Smooth muscle cell (in vitro differentiated cells): ENCODE data around the gene FAM118A. TPM values are rescaled to one million over a fixed set of nuclear protein-coding genes. Genes with fewer than 3 reads are reported as not detected.
A peak's percentile ranks its signal among the peaks of the same experiment; 100 is the strongest.

Source experiments
- DNase-seq: peaks from one replicate; lab custom pipeline; 2025; ENCODE audit not compliant: unreplicated experiment; lab: John Stamatoyannopoulos, UW
- H2AFZ ChIP-seq: fragments of 200-600 bp; sonication (generic); 2 replicates; pipeline ENCODE4 v1.6.0; 2016; ENCODE audit warnings: antibody characterized with exemption, low read depth, mild to moderate bottlenecking
- H3F3A ChIP-seq: fragments of 200-600 bp; sonication (generic); 2 replicates; pipeline ENCODE4 v1.6.0; 2017; ENCODE audit warnings: antibody characterized with exemption, low read depth
- H3K27ac ChIP-seq: fragments of 200-600 bp; sonication (generic); 2 replicates; pipeline ENCODE4 v1.5.1; 2016; ENCODE audit warnings: low read depth, mild to moderate bottlenecking
- H3K27me3 ChIP-seq: fragments of 200-600 bp; sonication (generic); 2 replicates; pipeline ENCODE4 v1.6.1; 2016; ENCODE audit warnings: low read depth, mild to moderate bottlenecking
- H3K36me3 ChIP-seq: fragments of 200-600 bp; sonication (generic); 2 replicates; pipeline ENCODE4 v1.5.1; 2016; ENCODE audit warnings: low read depth
- H3K4me1 ChIP-seq: fragments of 200-600 bp; sonication (generic); 2 replicates; pipeline ENCODE4 v1.5.1; 2016; ENCODE audit warnings: low read depth
- H3K4me2 ChIP-seq: fragments of 200-600 bp; sonication (generic); 2 replicates; pipeline ENCODE4 v1.6.0; 2016; ENCODE audit warnings: mild to moderate bottlenecking
- H3K4me3 ChIP-seq: fragments of 200-600 bp; sonication (generic); 2 replicates; pipeline ENCODE4 v1.5.1; 2016; ENCODE audit warnings: mild to moderate bottlenecking
- H3K79me2 ChIP-seq: fragments of 200-600 bp; sonication (generic); 2 replicates; pipeline ENCODE4 v1.6.0; 2016; ENCODE audit warnings: low read depth, mild to moderate bottlenecking
- H3K9ac ChIP-seq: fragments of 200-600 bp; sonication (generic); 2 replicates; pipeline ENCODE4 v1.6.0; 2016; ENCODE audit warnings: low read depth
- H3K9me3 ChIP-seq: fragments of 200-600 bp; sonication (generic); replicated peaks from 2 replicates; pipeline ENCODE4 v1.5.1; 2016; ENCODE audit warnings: low read depth
- H4K20me1 ChIP-seq: fragments of 200-600 bp; sonication (generic); 2 replicates; pipeline ENCODE4 v1.6.0; 2016; ENCODE audit warnings: low read depth
- WGBS: methylation state at CpG from one replicate; pipeline ENCODE4 v1.1.7; 2016; ENCODE audit warnings: low lambda C conversion rate; 5-methylcytosine and 5-hydroxymethylcytosine counted together
- polyA plus RNA-seq: library from polyadenylated mRNA; unstranded; fragments of >200 nt; fragmentation: Nextera tagmentation; extraction: Ambion mirVana; gene quantifications from 2 replicates; pipeline ENCODE4 v1.2.1, GENCODE V29; 2016
- total RNA-seq: library from RNA; depleted of rRNA; stranded (reverse); fragments of >200 nt; gene quantifications from 2 replicates; pipeline ENCODE4 v1.2.3, GENCODE V29; 2014
- TF ChIP-seq, protein P1 (sequence below): fragments of 200-600 bp; sonication (generic); IDR thresholded peaks from 2 replicates; pipeline ENCODE4 v1.5.1; 2017; ENCODE audit warnings: borderline replicate concordance, mild to moderate bottlenecking, antibody characterized with exemption; ENCODE audit not compliant: insufficient read depth, poor library complexity, severe bottlenecking

Gene FAM118A
- total and polyA plus RNA-seq, 2 experiments from 2014 or later, result 36.6 to 60.3 TPM

DNA sequence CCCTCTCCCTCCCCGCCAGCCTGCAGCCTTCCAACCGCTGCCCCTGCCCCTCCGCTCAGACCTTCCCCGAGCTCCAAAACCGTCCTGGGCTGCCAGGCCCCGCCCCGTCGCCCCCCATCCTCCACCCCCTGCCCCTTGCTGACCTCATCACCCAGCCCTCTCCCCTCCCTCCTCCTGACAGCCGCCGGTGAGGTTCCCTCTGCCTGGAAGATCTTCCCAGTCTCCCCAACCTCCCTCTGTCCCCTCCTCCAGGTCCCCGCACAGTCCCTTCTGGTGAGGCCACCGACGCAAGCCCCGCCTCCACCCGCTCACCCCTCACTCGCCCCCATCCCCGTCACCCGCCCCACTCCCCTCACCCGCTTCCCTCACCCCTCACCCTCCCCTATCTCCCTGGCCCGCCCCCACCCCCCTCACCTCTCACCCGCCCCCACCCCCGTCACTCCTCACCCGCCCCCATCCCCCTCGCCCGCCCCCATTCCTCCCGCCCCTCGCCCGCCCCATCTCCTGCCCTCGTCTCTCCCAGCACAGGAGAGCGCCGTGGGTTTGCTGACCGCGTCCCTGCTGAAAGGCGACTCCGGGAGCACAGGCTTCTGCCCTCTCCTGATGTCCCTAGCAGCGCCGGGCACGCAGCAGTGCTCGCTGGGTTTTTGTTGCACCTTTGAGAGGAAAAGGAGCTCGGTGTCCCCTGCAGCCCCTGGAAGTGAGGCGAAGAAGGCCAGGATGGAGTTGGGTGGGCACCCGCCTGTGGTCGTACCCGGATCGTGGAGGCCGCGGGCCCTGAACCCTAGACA is 41.4 kb upstream of the FAM118A start:
- peak; percentile 47 for DNase-seq
- 5% methylated on average over 25 of the region's 47 CpGs for WGBS
- H3K4me2 ChIP-seq, result peak overlapping the region; percentile 100
- H3K79me2 ChIP-seq, result no peaks in the 10 kb centered on the region
- H2AFZ ChIP-seq, result peak overlapping the region; percentile 95
- TF ChIP-seq, protein P1, sequence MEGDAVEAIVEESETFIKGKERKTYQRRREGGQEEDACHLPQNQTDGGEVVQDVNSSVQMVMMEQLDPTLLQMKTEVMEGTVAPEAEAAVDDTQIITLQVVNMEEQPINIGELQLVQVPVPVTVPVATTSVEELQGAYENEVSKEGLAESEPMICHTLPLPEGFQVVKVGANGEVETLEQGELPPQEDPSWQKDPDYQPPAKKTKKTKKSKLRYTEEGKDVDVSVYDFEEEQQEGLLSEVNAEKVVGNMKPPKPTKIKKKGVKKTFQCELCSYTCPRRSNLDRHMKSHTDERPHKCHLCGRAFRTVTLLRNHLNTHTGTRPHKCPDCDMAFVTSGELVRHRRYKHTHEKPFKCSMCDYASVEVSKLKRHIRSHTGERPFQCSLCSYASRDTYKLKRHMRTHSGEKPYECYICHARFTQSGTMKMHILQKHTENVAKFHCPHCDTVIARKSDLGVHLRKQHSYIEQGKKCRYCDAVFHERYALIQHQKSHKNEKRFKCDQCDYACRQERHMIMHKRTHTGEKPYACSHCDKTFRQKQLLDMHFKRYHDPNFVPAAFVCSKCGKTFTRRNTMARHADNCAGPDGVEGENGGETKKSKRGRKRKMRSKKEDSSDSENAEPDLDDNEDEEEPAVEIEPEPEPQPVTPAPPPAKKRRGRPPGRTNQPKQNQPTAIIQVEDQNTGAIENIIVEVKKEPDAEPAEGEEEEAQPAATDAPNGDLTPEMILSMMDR, result no peak
- H3K4me1 ChIP-seq, result peaks cover 9% of the 10 kb centered on the region
- no peak overlapping the region for H3K27ac ChIP-seq
- no peak overlapping the region for H3K9ac ChIP-seq
- no peaks in the 10 kb centered on the region for H3K9me3 ChIP-seq
- H3K4me3 ChIP-seq, result peak overlapping the region; percentile 87
- no peaks in the 10 kb centered on the region for H3F3A ChIP-seq
- H4K20me1 ChIP-seq, result no peaks in the 10 kb centered on the region
- H3K36me3 ChIP-seq, result no peaks in the 10 kb centered on the region
- H3K27me3 ChIP-seq, result no peaks in the 10 kb centered on the region

DNA sequence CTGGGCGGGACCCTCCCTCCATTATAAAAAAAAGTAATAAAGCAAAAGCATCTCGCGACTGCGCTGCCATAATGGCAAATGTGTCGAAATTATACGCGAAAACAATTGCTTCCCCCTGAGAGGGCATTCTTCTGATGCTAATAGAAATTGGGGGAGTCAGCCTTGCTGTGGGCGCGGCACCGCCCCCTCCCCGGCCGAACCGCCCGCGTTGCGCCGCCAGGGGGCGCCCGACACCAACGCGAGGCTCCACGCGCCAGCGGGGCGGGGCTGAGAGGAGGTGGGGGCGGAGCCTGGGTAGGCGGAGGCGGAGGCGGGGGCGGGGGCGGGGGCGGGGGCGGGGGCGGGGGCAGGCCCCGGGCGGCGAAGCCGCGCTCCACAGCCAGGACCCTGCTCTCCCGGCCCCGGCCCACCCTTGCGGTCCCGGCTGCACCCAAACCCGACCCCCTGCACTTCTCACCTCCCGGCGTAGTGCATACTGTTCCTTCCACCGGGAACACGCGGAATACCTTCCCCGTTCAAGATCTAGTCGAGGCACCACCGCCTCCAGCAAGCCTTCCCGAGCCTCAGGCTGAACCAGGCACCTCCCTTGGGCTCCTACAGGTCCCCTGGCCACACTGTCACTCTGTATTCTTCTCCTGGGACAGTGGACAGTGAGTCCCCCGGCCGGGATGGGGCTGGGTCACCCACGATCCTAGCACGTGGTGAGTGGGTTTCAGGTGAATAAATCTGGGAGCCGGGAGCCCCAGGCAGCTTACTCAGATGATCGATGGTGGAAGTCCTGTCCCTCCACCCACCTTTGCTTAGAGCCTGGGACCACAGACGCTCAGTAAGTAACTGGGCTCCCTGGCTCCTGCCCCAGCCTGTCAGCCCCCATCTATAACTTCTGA is 40.5 kb upstream of the FAM118A start:
- H3K27ac ChIP-seq, result no peak overlapping the region
- no peak overlapping the region for H3K9ac ChIP-seq

DNA sequence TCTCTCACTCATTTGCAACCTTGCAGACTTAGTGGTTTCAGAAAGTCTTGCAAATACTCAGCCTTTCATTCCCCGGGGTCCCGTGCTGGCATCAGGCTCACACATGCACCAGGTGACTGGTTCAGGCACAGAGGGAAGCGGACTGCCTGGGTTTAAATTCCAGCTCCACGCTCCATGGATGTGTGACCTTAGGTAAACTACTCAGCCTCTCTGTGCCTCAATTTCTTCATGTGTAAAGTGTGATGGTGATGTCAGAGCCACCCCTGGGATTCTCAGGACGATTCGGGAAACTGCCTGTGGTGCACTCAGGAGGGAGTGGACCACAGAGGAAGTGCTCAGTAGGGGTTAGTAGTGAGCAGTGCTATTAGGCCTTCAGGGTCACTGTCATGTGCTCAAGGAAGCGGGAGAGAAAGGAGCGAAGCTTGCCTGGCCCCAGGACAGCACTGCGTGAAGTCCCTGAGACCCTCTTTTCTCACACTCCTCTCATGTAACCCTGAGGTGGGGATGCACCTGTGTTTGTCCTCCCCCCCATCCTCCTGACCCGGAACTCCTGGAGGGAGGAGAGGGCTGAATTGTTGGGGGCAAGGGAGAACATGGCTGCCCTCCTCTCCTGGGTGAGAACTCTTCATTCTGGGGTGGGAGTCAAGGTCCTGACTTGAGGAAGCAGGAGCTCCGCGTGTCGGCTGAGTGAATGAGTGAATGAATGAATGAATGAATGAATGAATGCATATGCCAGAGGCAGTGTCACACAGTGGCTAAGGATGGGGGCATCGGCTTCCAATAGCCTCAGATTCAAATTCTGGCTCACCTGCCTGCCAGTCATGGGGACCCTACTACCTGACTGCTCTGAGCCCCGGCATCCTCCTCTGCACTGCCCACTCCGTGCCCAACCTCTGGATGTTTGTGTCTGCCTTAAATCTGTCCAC is 39.4 kb upstream of the FAM118A start:
- H3K9ac ChIP-seq, result no peak overlapping the region
- no peaks in the 10 kb centered on the region for H3K36me3 ChIP-seq
- TF ChIP-seq, protein P1, result no peak
- H3K4me1 ChIP-seq, result peaks cover 7% of the 10 kb centered on the region
- H3F3A ChIP-seq, result no peaks in the 10 kb centered on the region
- no peaks in the 10 kb centered on the region for H4K20me1 ChIP-seq
- no peaks in the 10 kb centered on the region for H3K9me3 ChIP-seq
- no peak overlapping the region for H3K4me3 ChIP-seq
- DNase-seq, result no peak
- WGBS, result 82% methylated on average over 15 of the region's 16 CpGs
- no peaks in the 10 kb centered on the region for H3K79me2 ChIP-seq
- no peak overlapping the region for H3K4me2 ChIP-seq
- no peak overlapping the region for H2AFZ ChIP-seq
- H3K27me3 ChIP-seq, result no peaks in the 10 kb centered on the region
- no peak overlapping the region for H3K27ac ChIP-seq

More for the DNA sequence above, 40.5 kb upstream of the FAM118A start:
- Histone ChIP-seq H3K9me3 (no peaks in the 10 kb centered on the region), H3K4me3 (peak overlapping the region; percentile 87), H3K4me2 (peak overlapping the region; percentile 100), H4K20me1 (no peaks in the 10 kb centered on the region), H2AFZ (peak overlapping the region; percentile 95), H3F3A (no peaks in the 10 kb centered on the region), H3K79me2 (no peaks in the 10 kb centered on the region), H3K36me3 (no peaks in the 10 kb centered on the region), H3K4me1 (peaks cover 7% of the 10 kb centered on the region), H3K27me3 (no peaks in the 10 kb centered on the region)
- DNase-seq, result peak; percentile 62
- WGBS, result 6% methylated on average over 35 of the region's 60 CpGs
- TF ChIP-seq, protein P1, result peak; percentile 98
